Activated CD8-positive, alpha-beta memory T cell treated with anti-CD3 and anti-CD28 coated beads, Interleukin-2, amount 10 ng/mL, durations not matched to agents 7 days and 5 days (primary cell): ENCODE measurements around the gene PTPRT. TPM values are rescaled to one million over a fixed set of nuclear protein-coding genes. Genes with fewer than 3 reads are reported as not detected.
"Not testable (repeated sequence)": the region's sequence is repeated elsewhere in the genome, so short reads cannot be mapped to it uniquely, and the experiment has no call there.

ENCODE experiments used
- ATAC-seq: fragments of 150-1000 bp; cut with Tn5 transposase; one replicate; pipeline ENCODE4 v1.10.0; 2021; ENCODE audit warnings: moderate library complexity
- CTCF ChIA-PET: fragments of 350-600 bp; sonication (Branson Sonifier 250); formaldehyde crosslinking; loops from one replicate; lab custom pipeline; 2021; ENCODE audit warnings: antibody characterized with exemption; lab: Charles Lee
- DNase-seq: peaks from one replicate; pipeline ENCODE4 v3.0.0-alpha.2; 2020
- H3K27ac Mint-ChIP-seq: one replicate; pipeline ENCODE4 v1.8.0; 2021; ENCODE audit warnings: mild to moderate bottlenecking, mixed read lengths
- H3K27me3 Mint-ChIP-seq: one replicate; pipeline ENCODE4 v1.8.0; 2021; ENCODE audit warnings: mixed read lengths
- H3K36me3 Mint-ChIP-seq: one replicate; pipeline ENCODE4 v1.8.0; 2021; ENCODE audit warnings: mild to moderate bottlenecking, mixed read lengths
- H3K4me1 Mint-ChIP-seq: one replicate; pipeline ENCODE4 v1.8.0; 2021; ENCODE audit warnings: mixed read lengths
- H3K4me3 Mint-ChIP-seq: one replicate; pipeline ENCODE4 v1.8.0; 2021; ENCODE audit warnings: mild to moderate bottlenecking, moderate library complexity, mixed read lengths
- H3K9me3 Mint-ChIP-seq: one replicate; pipeline ENCODE4 v1.8.0; 2022; ENCODE audit warnings: low read depth, mixed read lengths
- total RNA-seq, 2 experiments: library from RNA; stranded (reverse); gene quantifications; one replicate each; pipeline ENCODE4 v1.2.3, GENCODE V29; 2021

Gene PTPRT
- total RNA-seq, 2 experiments from 2014 or later: not detected

- H3K27me3 Mint-ChIP-seq: no peaks in the 10 kb centered on the region
- no peaks in the 10 kb centered on the region for H3K36me3 Mint-ChIP-seq
- DNase-seq: no peak
- H3K27ac Mint-ChIP-seq: no peak overlapping the region
- no peaks in the 10 kb centered on the region for H3K4me1 Mint-ChIP-seq
- no peak overlapping the region for H3K4me3 Mint-ChIP-seq
- ATAC-seq: no peak
- CTCF ChIA-PET: no interaction called here
- H3K9me3 Mint-ChIP-seq: peaks cover 3% of the 10 kb centered on the region
Measured at GRCh38 chr20:42914302-42914701, 275.4 kb downstream of the PTPRT start.

- H3K9me3 Mint-ChIP-seq, DNase-seq, H3K36me3 Mint-ChIP-seq, CTCF ChIA-PET, H3K4me1 Mint-ChIP-seq, ATAC-seq, H3K27me3 Mint-ChIP-seq, H3K27ac Mint-ChIP-seq, H3K4me3 Mint-ChIP-seq: not testable (repeated sequence)
Measured at GRCh38 chr20:42910808-42911207, 278.9 kb downstream of the PTPRT start.

- Mint-ChIP-seq H3K9me3 (peaks cover 7% of the 10 kb centered on the region), H3K27ac (no peak overlapping the region), H3K4me1 (no peaks in the 10 kb centered on the region), H3K4me3 (no peak overlapping the region), H3K27me3 (no peaks in the 10 kb centered on the region), H3K36me3 (no peaks in the 10 kb centered on the region)
- DNase-seq (no peak), ATAC-seq (no peak)
- CTCF ChIA-PET: no interaction called here
Measured at GRCh38 chr20:42907730-42908129, 282.0 kb downstream of the PTPRT start.

GRCh38 chr20:42906120-42906519, 283.6 kb downstream of the PTPRT start:
- Mint-ChIP-seq H3K27ac (no peak overlapping the region), H3K4me3 (no peak overlapping the region), H3K9me3 (peaks cover 7% of the 10 kb centered on the region), H3K36me3 (no peaks in the 10 kb centered on the region), H3K27me3 (no peaks in the 10 kb centered on the region), H3K4me1 (no peaks in the 10 kb centered on the region)
- ATAC-seq (no peak), DNase-seq (no peak)
- CTCF ChIA-PET: no interaction called here

- DNase-seq (no peak), ATAC-seq (no peak)
- H3K27ac Mint-ChIP-seq: no peak overlapping the region
- no peak overlapping the region for H3K4me3 Mint-ChIP-seq
- H3K9me3 Mint-ChIP-seq: peaks cover 9% of the 10 kb centered on the region
- no peaks in the 10 kb centered on the region for H3K36me3 Mint-ChIP-seq
- no peaks in the 10 kb centered on the region for H3K4me1 Mint-ChIP-seq
- no peaks in the 10 kb centered on the region for H3K27me3 Mint-ChIP-seq
- CTCF ChIA-PET: no interaction called here
Measured at GRCh38 chr20:42902509-42902908, 287.2 kb downstream of the PTPRT start.

GRCh38 chr20:42901689-42902440, 287.8 kb downstream of the PTPRT start:
- no peaks in the 10 kb centered on the region for H3K4me1 Mint-ChIP-seq
- CTCF ChIA-PET: no interaction called here
- no peak overlapping the region for H3K4me3 Mint-ChIP-seq
- H3K9me3 Mint-ChIP-seq: peaks cover 9% of the 10 kb centered on the region
- no peak for DNase-seq
- H3K27ac Mint-ChIP-seq: no peak overlapping the region
- H3K27me3 Mint-ChIP-seq: no peaks in the 10 kb centered on the region
- ATAC-seq: no peak
- no peaks in the 10 kb centered on the region for H3K36me3 Mint-ChIP-seq

GRCh38 chr20:42900764-42901163, 288.9 kb downstream of the PTPRT start:
- H3K4me3 Mint-ChIP-seq, CTCF ChIA-PET, H3K9me3 Mint-ChIP-seq, H3K36me3 Mint-ChIP-seq, H3K27me3 Mint-ChIP-seq, H3K27ac Mint-ChIP-seq, DNase-seq, H3K4me1 Mint-ChIP-seq, ATAC-seq: not testable (repeated sequence)

GRCh38 chr20:42895020-42895419, 294.7 kb downstream of the PTPRT start:
- Mint-ChIP-seq H3K4me1 (no peaks in the 10 kb centered on the region), H3K9me3 (peaks cover 8% of the 10 kb centered on the region), H3K4me3 (no peak overlapping the region), H3K27ac (no peak overlapping the region), H3K36me3 (no peaks in the 10 kb centered on the region), H3K27me3 (no peaks in the 10 kb centered on the region)
- DNase-seq (no peak), ATAC-seq (no peak)
- CTCF ChIA-PET: no interaction called here

GRCh38 chr20:42894483-42894882, 295.2 kb downstream of the PTPRT start:
- H3K27ac Mint-ChIP-seq: no peak overlapping the region
- DNase-seq: no peak
- H3K36me3 Mint-ChIP-seq: no peaks in the 10 kb centered on the region
- ATAC-seq: no peak
- H3K4me1 Mint-ChIP-seq: no peaks in the 10 kb centered on the region
- peaks cover 7% of the 10 kb centered on the region for H3K9me3 Mint-ChIP-seq
- CTCF ChIA-PET: no interaction called here
- no peaks in the 10 kb centered on the region for H3K27me3 Mint-ChIP-seq
- no peak overlapping the region for H3K4me3 Mint-ChIP-seq

GRCh38 chr20:42889517-42889916, 300.2 kb downstream of the PTPRT start:
- CTCF ChIA-PET: no interaction called here
- Mint-ChIP-seq H3K27ac (no peak overlapping the region), H3K36me3 (no peaks in the 10 kb centered on the region), H3K4me1 (no peaks in the 10 kb centered on the region), H3K9me3 (peaks cover 5% of the 10 kb centered on the region), H3K27me3 (no peaks in the 10 kb centered on the region), H3K4me3 (no peak overlapping the region)
- DNase-seq: no peak
- no peak for ATAC-seq

- peaks cover 5% of the 10 kb centered on the region for H3K9me3 Mint-ChIP-seq
- no peaks in the 10 kb centered on the region for H3K4me1 Mint-ChIP-seq
- H3K27me3 Mint-ChIP-seq: no peaks in the 10 kb centered on the region
- DNase-seq: no peak
- CTCF ChIA-PET: no interaction called here
- no peak overlapping the region for H3K27ac Mint-ChIP-seq
- no peak overlapping the region for H3K4me3 Mint-ChIP-seq
- no peaks in the 10 kb centered on the region for H3K36me3 Mint-ChIP-seq
- no peak for ATAC-seq
Measured at GRCh38 chr20:42887281-42887680, 302.4 kb downstream of the PTPRT start.

GRCh38 chr20:42886801-42887200, 302.9 kb downstream of the PTPRT start:
- Mint-ChIP-seq H3K27me3 (no peaks in the 10 kb centered on the region), H3K4me3 (no peak overlapping the region), H3K9me3 (peaks cover 5% of the 10 kb centered on the region), H3K27ac (no peak overlapping the region), H3K4me1 (no peaks in the 10 kb centered on the region), H3K36me3 (no peaks in the 10 kb centered on the region)
- CTCF ChIA-PET: no interaction called here
- ATAC-seq (no peak), DNase-seq (no peak)

- ATAC-seq: no peak
Measured at GRCh38 chr20:42886046-42886445, 303.7 kb downstream of the PTPRT start.

GRCh38 chr20:42875581-42875980, 314.1 kb downstream of the PTPRT start:
- no peak for DNase-seq
- ATAC-seq: no peak
- H3K27me3 Mint-ChIP-seq: no peaks in the 10 kb centered on the region
- H3K4me3 Mint-ChIP-seq: no peak overlapping the region
- no peaks in the 10 kb centered on the region for H3K4me1 Mint-ChIP-seq
- no peak overlapping the region for H3K27ac Mint-ChIP-seq
- peaks cover 2% of the 10 kb centered on the region for H3K9me3 Mint-ChIP-seq
- no peaks in the 10 kb centered on the region for H3K36me3 Mint-ChIP-seq
- CTCF ChIA-PET: no interaction called here

More at GRCh38 chr20:42886046-42886445, 303.7 kb downstream of the PTPRT start:
- DNase-seq: no peak
- CTCF ChIA-PET: no interaction called here
- Mint-ChIP-seq H3K27me3 (no peaks in the 10 kb centered on the region), H3K9me3 (peaks cover 7% of the 10 kb centered on the region), H3K27ac (no peak overlapping the region), H3K36me3 (no peaks in the 10 kb centered on the region), H3K4me1 (no peaks in the 10 kb centered on the region), H3K4me3 (no peak overlapping the region)
